Measurements from ENCODE around the gene BAHCC1. TPM values are rescaled to one million over a fixed set of nuclear protein-coding genes. Genes with fewer than 3 reads are reported as not detected.

Gene BAHCC1
- total and polyA plus RNA-seq, 9 of the 15 experiments (the other 6 are each of a cell fraction or from before 2014, with no cell fraction given) = 0.14 to 26.9 (median 5.0) TPM

DNA sequence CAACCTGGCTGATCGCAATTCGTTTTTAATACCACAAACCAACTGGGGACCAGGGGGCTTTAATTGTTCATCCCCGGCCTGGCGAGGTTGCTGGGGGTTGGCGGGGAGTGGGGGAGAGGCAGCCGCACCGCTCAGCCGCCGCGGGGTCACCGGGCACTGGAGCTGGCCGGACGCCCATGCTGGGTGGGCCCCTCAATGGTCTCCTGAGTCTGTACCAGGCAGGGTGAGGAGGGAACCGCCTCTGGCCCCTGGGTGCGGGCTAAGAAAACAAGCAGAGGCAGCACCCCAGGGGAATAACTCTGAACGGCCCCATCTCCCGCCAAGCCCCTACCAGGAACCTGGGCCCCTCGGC lies 73.5 kb downstream of the BAHCC1 start:
- CTCF ChIA-PET (ENCODE audit: low intra/inter-chr PET ratio) = no interaction called here
- Histone ChIP-seq H3K36me3 (ENCODE audit: control insufficient read depth, insufficient read depth, low read length) (no peaks in the 10 kb centered on the region), H3K9me3 (replicated peaks; ENCODE audit: control insufficient read depth, insufficient read depth, low read depth, low read length) (no peaks in the 10 kb centered on the region), H3K27ac (ENCODE audit: extremely low read depth, low read depth, low read length) (no peak overlapping the region), H4K20me1 (replicated peaks; ENCODE audit: control insufficient read depth, insufficient read depth, low read length) (no peaks in the 10 kb centered on the region), H3K27me3 (ENCODE audit: control insufficient read depth in 2 of 2, insufficient read depth in 2 of 2, low read length in 2 of 2) (no peaks in the 10 kb centered on the region), H2AFZ (ENCODE audit: low read depth, low read length) (no peak overlapping the region), H3K79me2 (ENCODE audit: control insufficient read depth, insufficient read depth, low read length) (no peaks in the 10 kb centered on the region), H3K4me3 (no peak overlapping the region), H3K9ac (ENCODE audit: insufficient read depth in 1 of 2, low read depth in 2 of 2, low read length in 2 of 2) (no peak overlapping the region), H3K4me2 (ENCODE audit: insufficient read depth, low read length) (no peak overlapping the region), H3K4me1 (replicated peaks in 1 of 2; ENCODE audit: control insufficient read depth in 2 of 2, insufficient read depth in 2 of 2, low read length in 2 of 2) (peaks cover 8 to 58% of the 10 kb centered on the region in 2 experiments; a peak in 4 of 5 replicates), H3K9me1 (ENCODE audit: control insufficient read depth, insufficient read depth, low read length) (no peaks in the 10 kb centered on the region)
- TF ChIP-seq ZC3H11A (IDR thresholded peaks at IDR 0.05; ENCODE audit: low read depth, low read length) (no peak), RNF219 (CRISPR knock-in tag; IDR thresholded peaks at IDR 0.05) (no peak), RBM22 (IDR thresholded peaks at IDR 0.05; ENCODE audit: low read depth, low read length, poor library complexity, severe bottlenecking) (no peak), ZNF280B (CRISPR knock-in tag; IDR thresholded peaks at IDR 0.05) (no peak), MYBL2 (IDR thresholded peaks at IDR 0.05; ENCODE audit: low read depth) (no peak), MYBL2 (CRISPR knock-in tag; IDR thresholded peaks at IDR 0.05; ENCODE audit: borderline replicate concordance) (no peak), ZNF717 (CRISPR knock-in tag; IDR thresholded peaks at IDR 0.05) (no peak), SREBF1 (IDR thresholded peaks at IDR 0.05; ENCODE audit: borderline replicate concordance, low read depth, low read length) (no peak), NFYB (IDR thresholded peaks at IDR 0.05; ENCODE audit: extremely low read depth, insufficient read length) (no peak), ZNF696 (CRISPR knock-in tag; conservative IDR thresholded peaks at IDR 0.05) (no peak), PTBP1 (IDR thresholded peaks at IDR 0.05; ENCODE audit: low read depth, low read length) (no peak), CHAMP1 (IDR thresholded peaks at IDR 0.05) (no peak), TRIM25 (IDR thresholded peaks at IDR 0.05; ENCODE audit: borderline replicate concordance) (no peak), GABPA (tag; conservative IDR thresholded peaks at IDR 0.05; ENCODE audit: low read depth) (no peak)
- WGBS (ENCODE audit: insufficient coverage, low coverage, missing lambda C conversion rate) = 82% methylated on average over 17 of the region's 18 CpGs
- no peak for FAIRE-seq
- BruUV-seq (replicated peaks) = no TSS peak
- POLR2A ChIA-PET = interaction anchor here (0.6 to 0.7 kb wide), 2 partner anchors 70 to 161 kb away, joined by 3 read pairs; no protein-coding TSS in a partner anchor
- DNase-seq (ENCODE audit: extremely low read depth in 1 of 4, low spot score in 3 of 4) = no peak
- no peak for ATAC-seq
- in situ Hi-C loops (cut with MboI) = no loop called here
- intact Hi-C loops (cut with micrococcal nuclease) = no loop called here
